Measurements from ENCODE around the gene GGA1.

DNA sequence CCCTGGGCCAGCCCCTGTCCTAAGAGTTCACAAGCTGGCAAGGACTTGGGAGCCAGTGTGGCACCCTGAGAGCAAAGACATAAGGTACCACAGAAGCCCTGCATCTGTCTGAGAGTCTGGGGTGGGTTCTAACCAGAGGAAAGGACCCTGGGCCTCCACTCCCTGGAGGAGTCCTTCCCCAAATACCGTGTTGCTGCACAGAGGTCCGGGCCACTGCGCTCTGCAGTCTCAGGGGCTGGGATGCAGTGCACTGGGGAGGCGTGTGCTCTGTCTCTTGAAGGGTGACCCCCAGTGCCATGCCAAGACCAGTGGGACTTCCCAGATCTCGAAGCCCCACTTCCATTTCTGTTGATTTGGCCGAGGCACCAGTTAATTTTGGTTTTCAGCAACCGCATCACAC lies 26.5 kb downstream of the GGA1 start:
- TF ChIP-seq, protein P1, sequence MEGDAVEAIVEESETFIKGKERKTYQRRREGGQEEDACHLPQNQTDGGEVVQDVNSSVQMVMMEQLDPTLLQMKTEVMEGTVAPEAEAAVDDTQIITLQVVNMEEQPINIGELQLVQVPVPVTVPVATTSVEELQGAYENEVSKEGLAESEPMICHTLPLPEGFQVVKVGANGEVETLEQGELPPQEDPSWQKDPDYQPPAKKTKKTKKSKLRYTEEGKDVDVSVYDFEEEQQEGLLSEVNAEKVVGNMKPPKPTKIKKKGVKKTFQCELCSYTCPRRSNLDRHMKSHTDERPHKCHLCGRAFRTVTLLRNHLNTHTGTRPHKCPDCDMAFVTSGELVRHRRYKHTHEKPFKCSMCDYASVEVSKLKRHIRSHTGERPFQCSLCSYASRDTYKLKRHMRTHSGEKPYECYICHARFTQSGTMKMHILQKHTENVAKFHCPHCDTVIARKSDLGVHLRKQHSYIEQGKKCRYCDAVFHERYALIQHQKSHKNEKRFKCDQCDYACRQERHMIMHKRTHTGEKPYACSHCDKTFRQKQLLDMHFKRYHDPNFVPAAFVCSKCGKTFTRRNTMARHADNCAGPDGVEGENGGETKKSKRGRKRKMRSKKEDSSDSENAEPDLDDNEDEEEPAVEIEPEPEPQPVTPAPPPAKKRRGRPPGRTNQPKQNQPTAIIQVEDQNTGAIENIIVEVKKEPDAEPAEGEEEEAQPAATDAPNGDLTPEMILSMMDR (IDR thresholded peaks at IDR 0.05), result no peak
- TF ChIP-seq POLR2AphosphoS5 (IDR thresholded peaks at IDR 0.05), result no peak
- no peak for TF ChIP-seq EP300 (IDR thresholded peaks at IDR 0.05)
- TF ChIP-seq POLR2A (IDR thresholded peaks at IDR 0.05), result no peak

All from upper lobe of left lung (tissue), 4 donors.